Erythroblast (primary cell): ENCODE data around the gene GUCD1.

Experiments
- DNase-seq, 2 experiments: peaks; one replicate each; lab custom pipeline; 2025; lab: John Stamatoyannopoulos, UW
- GATA1 ChIP-seq: IDR thresholded peaks from 2 replicates; pipeline ENCODE4 v1.6.1; 2011; ENCODE audit warnings: low read depth, mild to moderate bottlenecking, control low read depth, low read length, moderate library complexity
- POLR2A ChIP-seq: IDR thresholded peaks from 2 replicates; pipeline ENCODE4 v1.6.1; 2011; ENCODE audit warnings: mild to moderate bottlenecking, low read length

The GUCD1 gene

GRCh38 chr22:24503137-24503842, 51.6 kb downstream of the GUCD1 start:
- peak; percentile 47 to 66 for DNase-seq
- TF ChIP-seq POLR2A (no peak), GATA1 (no peak)

DNA sequence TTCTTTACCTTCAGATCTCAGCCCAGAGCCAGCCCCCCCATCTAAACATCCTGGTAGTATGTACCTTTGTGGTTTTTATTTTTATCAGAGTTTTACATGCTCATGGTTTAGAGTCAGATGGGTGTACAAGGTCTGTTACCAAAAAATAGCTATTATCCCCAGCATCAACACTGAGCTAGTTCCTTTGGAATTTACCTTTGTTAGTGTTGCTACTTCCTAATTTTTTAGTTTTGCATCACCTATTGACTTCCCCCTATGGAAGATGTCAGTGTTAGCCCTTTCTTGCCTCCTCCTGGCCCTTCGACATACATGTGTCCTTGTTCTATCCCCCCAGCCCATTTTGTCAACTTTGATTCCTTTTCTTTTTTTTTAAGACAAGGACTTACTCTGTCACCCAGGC, 52.4 kb downstream of the GUCD1 start:
- TF ChIP-seq GATA1 (no peak), POLR2A (no peak)
- no peak for DNase-seq

- TF ChIP-seq POLR2A (no peak), GATA1 (no peak)
- no peak for DNase-seq
Measured at GRCh38 chr22:24502034-24502433, 52.9 kb downstream of the GUCD1 start.

DNA sequence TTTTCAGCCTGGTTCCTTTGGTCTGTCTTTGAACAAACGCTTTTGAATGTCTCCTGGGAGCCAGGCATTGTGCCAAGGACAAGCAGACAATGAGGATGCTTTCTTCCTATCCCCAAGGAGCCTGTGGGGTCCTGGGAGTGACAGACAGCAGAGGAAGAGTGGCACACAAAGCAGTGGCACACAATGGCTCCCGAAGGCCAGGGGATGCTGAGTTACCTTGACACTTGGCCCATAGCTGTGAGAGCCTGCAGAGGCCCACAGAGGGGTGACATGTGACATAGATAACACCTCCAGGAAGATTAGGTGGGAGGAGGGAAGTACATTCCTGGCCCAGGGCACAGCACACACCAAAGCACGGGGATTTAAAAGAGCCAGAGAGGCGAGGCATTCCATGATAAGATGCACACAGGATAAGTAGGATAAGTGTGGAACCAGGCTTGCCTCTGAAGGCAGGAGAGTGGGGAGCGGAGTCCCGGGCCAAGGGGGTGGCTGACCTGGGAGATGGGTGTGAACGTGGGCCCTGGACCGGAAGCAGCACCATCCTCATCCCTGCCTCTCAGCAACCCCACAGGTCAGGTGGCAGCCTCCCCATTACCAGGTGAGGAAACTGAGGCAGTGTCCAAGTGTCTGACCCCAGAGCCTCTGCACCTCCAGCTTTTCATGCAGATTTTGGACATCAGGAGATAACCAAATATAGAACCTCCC, 53.5 kb downstream of the GUCD1 start:
- TF ChIP-seq POLR2A (no peak), GATA1 (no peak)

DNA sequence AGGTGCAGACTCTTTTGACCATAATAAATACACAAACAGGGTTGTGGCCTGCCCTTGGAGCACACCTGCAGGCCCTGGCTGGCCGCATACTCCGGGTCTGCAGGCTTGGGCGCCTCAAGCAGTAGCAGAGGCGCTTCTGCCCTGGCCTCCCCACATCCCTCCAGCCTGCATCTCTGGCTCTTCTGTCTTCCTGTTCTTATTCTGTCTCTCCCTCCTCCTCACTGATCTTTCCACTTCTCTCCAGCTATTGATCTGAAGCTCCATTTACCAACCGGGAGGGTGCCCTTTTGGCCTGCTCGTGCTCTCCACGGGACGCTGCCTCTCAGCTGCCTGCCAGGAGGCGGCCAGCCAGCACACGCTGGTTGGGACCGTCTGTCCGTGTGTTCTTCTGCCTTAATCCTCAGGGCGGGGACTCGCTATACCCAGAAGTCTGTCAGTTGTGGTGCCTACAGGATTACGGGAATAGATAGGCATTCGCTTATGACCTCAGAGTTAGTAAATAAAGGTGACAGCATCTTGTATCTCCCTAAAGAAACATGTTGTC, 54.6 kb downstream of the GUCD1 start:
- TF ChIP-seq GATA1 (no peak), POLR2A (no peak)
- no peak for DNase-seq

More for the DNA sequence above, 53.5 kb downstream of the GUCD1 start:
- no peak for DNase-seq

DNA sequence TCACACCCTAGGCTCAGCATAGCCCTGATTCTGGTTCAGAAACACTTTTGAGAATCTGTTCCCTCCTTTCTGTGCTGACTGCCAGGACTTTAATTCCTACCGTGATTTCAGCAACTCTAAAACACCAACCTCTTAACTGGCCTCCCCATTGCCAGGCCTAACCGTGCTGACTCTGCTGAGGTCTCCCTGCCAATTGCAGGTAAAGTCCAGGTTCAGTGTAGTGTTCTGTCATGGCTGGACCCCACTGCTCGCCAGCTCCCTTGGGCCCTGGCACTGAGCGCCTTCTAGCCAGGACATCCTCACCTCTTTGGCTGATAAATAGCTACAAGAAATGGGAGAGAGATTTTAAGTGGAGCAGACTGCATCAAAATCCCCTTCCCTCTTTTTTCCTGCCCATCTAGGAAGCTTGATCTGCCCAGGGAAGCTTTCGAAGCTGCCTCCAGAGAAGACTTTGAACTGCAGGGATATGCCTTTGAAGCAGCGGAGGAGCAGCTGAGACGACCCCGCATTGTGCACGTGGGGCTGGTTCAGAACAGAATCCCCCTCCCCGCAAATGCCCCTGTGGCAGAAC, 55.1 kb downstream of the GUCD1 start:
- TF ChIP-seq POLR2A, result no peak
- TF ChIP-seq GATA1, result no peak
- DNase-seq, result no peak

GRCh38 chr22:24498824-24499223, 56.1 kb downstream of the GUCD1 start:
- DNase-seq, result no peak
- no peak for TF ChIP-seq GATA1
- TF ChIP-seq POLR2A, result no peak

DNA sequence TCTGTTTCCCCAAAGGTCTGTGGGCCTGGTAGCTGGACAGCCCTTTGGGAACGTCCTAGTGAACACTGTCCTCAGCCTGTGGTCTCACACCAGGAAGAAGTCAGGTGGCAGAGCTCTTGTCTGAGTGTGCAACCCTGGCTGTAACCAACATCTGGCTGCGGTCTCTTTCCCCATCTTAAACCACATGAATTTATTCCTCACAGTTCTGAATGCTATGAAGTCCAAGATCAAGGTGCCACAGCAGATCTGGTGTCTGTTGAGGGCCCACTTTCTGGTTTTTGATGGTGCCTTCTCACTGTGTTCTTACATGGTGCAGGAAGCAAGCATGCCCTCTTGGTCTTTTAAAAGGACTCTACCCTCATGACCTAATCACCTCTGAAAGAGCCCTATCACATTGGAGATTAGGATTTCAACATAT, 57.1 kb downstream of the GUCD1 start:
- TF ChIP-seq GATA1, result no peak
- DNase-seq, result no peak

- DNase-seq, result no peak
- no peak for TF ChIP-seq POLR2A
- no peak for TF ChIP-seq GATA1
Measured at GRCh38 chr22:24496661-24497060, 58.3 kb downstream of the GUCD1 start.

DNA sequence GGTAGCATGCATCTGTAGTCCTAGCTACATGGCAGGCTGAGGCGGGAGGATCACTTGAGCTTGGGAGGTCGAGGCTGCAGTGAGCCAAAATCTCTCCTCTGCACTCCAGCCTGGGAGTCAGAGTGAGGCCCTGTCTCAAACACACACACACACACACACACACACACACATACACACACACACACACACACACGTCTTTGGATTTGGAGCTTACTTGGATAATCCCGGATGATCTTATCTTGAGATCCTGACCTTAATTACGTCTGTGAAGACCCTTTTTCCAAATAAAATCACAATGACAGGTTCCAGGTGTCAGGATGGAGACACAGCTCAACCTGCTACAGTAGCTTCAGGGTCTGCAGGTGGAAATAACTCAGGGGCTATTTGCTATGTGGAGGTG, 58.7 kb downstream of the GUCD1 start:
- no peak for DNase-seq
- TF ChIP-seq POLR2A (no peak), GATA1 (no peak)

DNA sequence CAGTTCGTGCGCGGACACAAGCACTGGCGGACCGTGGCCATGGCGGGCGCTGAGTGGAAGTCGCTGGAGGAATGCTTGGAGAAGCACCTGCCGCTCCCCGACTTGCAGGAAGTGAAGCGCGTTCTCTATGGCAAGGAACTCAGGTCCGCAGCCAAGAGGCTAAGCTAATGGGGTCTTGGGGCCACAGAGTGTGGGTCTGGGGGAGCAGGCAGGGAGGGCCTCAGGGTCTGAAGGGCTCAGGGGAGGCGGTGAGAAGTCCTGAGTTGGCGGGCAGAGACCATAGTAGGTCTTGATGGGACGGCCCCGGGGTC, 59.6 kb downstream of the GUCD1 start:
- TF ChIP-seq POLR2A (no peak), GATA1 (no peak)
- DNase-seq, result no peak

GRCh38 chr22:24494528-24495364, 60.2 kb downstream of the GUCD1 start, which contains the start of gene UPB1:
UPB1 (plus strand) TSS chr22:24495332; CDS start chr22:24495404, 72 bp downstream.
- DNase-seq, result peak in 1 of 2 experiments; percentile 34
- no peak for TF ChIP-seq GATA1
- no peak for TF ChIP-seq POLR2A

- TF ChIP-seq GATA1, result no peak
- TF ChIP-seq POLR2A, result no peak
- DNase-seq, result no peak
Measured at GRCh38 chr22:24494167-24494527, 60.8 kb downstream of the GUCD1 start.
